HEK293T (cell line): ENCODE results near the gene APBA2.

ENCODE experiments used
- ELF4 ChIP-seq: fragments of 450-650 bp; IDR thresholded peaks from 2 replicates; pipeline ENCODE4 v1.6.1; 2017; ENCODE audit warnings: antibody characterized with exemption
- FOXK2 ChIP-seq: fragments of 450-650 bp; IDR thresholded peaks from 2 replicates; pipeline ENCODE4 v1.6.1; 2016; ENCODE audit warnings: mild to moderate bottlenecking
- HDGF ChIP-seq: fragments of 450-650 bp; IDR thresholded peaks from 2 replicates; pipeline ENCODE4 v1.6.1; 2017; ENCODE audit warnings: antibody characterized with exemption, borderline replicate concordance
- ZNF384 ChIP-seq: fragments of 450-650 bp; IDR thresholded peaks from 2 replicates; pipeline ENCODE4 v1.6.1; 2016

- TF ChIP-seq ZNF384 (no peak), FOXK2 (no peak), HDGF (no peak), ELF4 (no peak)
Measured at GRCh38 chr15:28989239-28989830, 103.6 kb downstream of the APBA2 start.
